SW480 (cell line): ENCODE measurements around the gene ADGRV1.
"Not testable (repeated sequence)": the region's sequence is repeated elsewhere in the genome, so short reads cannot be mapped to it uniquely, and the experiment has no call there.

Experiments used
- DNase-seq: peaks from one replicate; pipeline ENCODE4 v3.0.0-alpha.2; 2016; ENCODE audit warnings: low spot score

ADGRV1 gene

DNA sequence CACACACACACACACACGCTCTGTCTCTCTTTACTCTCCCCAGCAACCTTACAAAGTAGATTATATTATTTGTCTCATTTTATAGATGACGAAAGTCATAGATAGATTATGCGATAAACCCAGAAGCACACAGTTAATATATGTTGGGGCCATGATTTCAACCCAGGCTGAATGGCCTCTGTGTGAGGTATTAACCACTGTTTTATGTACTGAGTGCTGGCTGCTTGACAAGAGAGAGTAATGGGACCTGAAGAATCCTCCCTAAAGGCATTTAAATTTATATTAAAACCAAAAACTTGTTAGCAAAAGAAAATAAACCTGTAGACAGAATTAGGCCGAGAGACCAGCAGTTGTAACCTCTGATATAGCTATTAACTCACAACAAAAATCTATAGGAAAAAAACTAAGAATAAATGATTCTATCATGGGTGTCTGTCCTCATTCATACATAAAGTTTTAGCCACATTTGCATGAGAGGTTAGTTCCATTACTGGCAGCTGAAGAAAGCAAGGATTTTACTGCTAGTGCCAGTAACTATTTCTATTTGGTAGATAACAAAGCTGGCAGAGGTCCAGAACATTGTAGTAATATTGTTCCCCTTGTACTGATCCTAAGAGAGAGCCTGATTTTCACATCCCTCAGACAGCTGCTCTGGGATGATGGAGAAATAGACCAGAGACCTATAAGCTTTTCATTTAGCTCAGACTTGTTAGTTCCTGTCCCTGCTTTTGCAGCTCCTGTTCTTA is 250.9 kb downstream of the ADGRV1 start:
- DNase-seq: no peak

GRCh38 chr5:90810211-90810610 is 251.6 kb downstream of the ADGRV1 start:
- no peak for DNase-seq

DNA sequence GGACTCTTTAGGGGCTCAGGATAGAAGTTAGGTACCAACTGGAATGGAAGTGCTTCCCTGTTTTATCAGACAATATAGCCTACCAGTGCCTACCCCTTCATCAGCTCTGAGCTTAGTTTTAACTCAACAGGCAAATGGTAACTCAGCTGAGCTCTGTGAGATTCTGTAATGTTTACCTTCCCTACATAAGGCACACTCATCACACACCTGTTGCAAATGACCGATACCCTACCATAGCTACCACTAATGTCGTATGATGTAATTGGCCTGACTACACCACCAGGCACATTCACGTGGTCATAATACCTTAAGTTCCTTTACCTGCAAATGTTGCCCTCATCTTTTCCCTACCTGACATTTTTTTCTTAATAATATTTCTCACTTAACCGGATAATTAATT is 254.8 kb downstream of the ADGRV1 start:
- DNase-seq: no peak

- not testable (repeated sequence) for DNase-seq
Observed at GRCh38 chr5:90822062-90822461, 263.5 kb downstream of the ADGRV1 start.

DNA sequence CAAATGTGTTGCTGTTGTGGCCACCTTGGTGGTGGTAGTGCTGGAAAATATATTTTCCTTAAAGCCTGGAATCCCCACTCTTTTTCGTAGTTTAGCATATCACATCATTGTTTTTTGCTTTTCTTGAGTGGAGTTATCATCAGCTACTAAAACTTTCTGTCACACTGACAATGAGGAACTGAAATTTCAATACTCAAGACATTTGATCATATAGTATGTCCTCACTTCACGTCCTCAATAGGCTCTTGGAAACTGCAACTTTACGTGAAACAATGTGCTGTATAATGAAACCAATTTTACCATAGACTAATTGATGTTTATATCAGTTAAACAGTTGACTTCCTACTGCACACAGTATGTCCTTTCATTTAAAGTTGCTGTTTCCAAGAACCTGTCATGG is 265.8 kb downstream of the ADGRV1 start:
- DNase-seq: no peak

GRCh38 chr5:90830058-90830457 is 271.5 kb downstream of the ADGRV1 start:
- DNase-seq: no peak

- no peak for DNase-seq
Observed at GRCh38 chr5:90833753-90834152, 275.2 kb downstream of the ADGRV1 start.

DNA sequence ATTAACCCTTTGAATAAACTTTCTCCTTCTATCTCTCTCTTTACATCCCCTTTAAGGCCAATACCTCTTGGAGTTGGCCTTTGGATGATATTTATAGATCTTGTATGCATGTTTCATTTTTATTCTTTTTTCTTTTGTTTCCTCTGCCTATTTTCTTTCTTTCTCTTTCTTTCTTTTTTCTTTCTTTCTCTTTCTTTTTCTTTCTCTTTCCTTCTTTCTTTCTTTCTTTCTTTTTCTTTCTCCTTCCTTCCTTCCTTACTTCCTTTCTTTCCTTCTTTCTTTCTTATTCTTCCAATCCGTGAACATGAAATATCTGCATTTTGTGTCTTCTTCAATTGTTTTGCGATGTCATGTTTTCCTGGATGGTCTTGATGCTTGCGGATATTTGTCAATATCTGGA is 276.1 kb downstream of the ADGRV1 start:
- no peak for DNase-seq

DNA sequence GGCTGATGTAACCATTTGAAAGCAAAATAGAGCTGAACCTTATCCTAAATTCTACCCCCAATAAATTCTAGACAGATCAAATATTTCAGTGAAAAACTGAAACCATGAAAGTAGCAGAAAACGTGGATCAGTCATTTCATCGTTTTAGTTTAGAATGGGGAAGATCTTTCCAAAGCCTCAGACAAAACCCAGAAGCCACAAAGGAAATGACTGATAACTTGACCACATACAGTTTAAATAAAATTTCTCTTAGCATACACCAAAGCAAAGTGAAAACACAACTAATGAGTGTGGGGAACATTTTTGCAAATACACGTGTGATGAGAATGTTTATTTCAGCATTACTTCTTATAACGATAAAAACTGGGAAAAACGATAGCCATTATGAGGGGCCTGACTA is 284.8 kb downstream of the ADGRV1 start:
- DNase-seq: no peak

DNA sequence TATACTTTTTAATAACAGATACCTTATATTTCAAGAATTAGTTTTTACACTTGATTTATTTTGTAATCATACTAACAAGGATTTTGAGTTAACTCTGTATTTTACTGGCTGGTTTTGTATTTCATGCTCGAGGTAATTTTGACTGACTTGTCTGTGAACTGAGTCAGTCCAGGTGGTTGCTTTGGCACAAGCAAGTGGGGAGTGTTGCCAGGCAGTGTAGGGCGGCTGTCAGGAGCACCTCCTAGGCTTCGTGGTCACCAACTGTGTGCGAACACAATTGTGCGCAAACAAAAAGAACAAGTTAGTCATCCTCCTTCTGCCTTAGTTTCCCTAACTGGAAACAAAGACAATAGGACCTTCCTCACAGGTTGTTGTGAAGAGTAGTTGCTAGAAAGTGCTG is 286.3 kb downstream of the ADGRV1 start:
- DNase-seq: no peak

DNA sequence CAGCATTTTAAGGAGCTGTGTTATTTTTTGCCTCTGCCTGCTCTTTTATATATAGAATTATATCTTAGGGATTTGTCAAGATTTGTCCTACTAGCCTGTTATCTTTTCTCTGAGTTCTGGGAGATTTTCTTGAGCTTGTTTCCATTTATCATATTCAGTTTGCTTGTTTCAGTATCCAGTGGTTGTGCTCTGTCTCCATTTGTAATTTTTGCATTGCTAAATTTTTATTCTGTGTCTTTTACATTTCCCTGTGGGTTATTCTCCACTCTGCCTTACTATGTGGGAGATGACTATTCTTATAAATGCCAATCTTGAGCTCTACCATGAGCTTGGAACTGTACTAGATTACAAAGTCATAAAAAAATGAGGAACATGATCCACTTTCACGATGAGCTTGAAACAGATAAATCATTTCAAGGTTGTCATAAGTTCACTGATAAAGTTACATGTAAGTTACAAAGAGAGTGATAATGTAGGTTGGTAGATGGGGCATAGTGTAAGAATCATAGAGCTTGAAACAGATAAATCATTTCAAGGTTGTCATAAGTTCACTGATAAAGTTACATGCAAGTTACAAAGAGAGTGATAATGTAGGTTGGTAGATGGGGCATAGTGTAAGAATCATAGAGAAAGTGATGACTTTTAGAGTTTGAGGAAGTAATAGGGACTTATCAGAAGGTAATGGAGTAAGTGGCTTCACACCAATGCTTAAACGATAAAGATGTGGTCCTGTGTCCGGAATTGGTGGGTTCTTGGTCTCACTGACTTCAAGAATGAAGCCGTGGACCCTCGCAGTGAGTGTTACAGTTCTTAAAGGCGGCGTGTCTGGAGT is 287.3 kb downstream of the ADGRV1 start:
- DNase-seq: no peak

GRCh38 chr5:90847606-90848005 is 289.0 kb downstream of the ADGRV1 start:
- not testable (repeated sequence) for DNase-seq

DNA sequence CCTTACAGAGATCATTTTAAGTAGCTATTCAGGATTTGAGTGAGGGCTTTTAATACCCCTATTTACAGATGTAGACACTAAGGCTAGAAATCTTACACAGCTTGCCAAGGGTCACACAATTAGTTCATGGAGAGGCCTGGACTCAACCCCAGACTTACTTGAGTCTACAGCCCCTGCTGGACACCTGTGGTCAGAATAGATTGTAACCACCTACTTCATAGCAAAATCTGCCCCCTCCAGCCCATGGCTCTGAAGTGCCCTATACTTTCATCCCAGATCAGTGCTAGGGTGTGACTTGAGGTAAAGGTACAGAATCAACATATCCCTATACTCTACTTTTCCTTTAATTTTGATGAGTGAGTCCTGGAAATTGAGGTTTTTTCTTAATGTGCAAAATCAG is 291.3 kb downstream of the ADGRV1 start:
- DNase-seq: no peak

- no peak for DNase-seq
Observed at GRCh38 chr5:90852531-90852930, 293.9 kb downstream of the ADGRV1 start.

DNA sequence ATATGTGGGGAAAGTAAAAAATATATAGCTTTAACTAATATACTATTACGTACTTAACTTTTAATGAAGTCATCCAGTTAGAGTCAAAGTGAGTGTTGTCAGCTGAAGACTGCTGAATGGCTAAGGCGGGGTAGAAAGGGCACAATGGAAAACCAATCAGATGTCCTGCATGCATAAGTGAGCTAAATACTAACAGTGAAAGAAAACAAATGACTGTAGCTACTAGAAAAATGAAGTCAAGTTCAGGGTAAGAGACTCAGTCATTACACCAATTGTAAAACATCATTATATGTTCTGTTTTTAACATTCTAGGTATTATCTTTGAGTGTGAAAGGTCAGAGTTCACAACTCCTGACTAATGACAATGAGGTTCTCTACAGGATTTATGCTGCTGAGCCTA is 295.2 kb downstream of the ADGRV1 start:
- no peak for DNase-seq

DNA sequence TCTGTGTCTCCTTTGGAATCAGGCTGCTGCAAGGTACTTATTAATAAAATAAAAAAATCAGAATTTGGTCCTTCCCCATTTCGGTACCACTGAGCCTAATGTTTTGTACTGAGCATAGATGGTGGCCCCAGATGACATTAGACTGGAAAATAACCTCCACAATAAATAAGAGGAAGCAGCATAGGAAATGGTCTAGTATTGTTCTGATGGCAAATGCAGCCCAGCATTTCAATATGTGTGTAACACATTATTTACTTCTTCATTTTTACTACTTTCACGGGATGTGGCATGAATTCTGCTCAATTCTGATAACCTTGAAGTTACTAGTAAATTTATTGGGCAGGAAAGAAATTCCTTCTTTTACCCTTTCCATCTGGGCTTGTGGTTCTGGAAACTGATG is 295.6 kb downstream of the ADGRV1 start:
- DNase-seq: no peak

GRCh38 chr5:90855296-90856010 is 296.9 kb downstream of the ADGRV1 start:
- DNase-seq: no peak

GRCh38 chr5:90861843-90862586 is 303.4 kb downstream of the ADGRV1 start:
- DNase-seq: no peak

DNA sequence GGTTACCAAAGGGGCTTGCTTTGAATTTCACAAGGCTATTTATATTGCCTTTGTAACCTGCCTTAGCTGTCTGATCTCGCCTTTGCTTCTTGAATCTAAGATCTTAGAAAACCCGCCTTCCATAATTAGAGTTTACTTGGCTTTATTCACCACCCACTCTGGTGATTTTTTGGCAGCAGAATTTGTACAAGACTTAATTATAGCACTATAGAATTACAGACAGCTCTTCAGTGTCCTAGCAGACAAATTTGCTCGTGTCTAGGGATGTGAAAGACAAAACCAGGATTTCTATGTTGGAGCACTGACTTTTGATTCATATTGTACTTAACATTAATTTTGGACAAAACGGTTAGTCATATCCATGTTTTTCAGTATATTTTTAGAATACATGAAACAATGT is 306.6 kb downstream of the ADGRV1 start:
- no peak for DNase-seq

DNA sequence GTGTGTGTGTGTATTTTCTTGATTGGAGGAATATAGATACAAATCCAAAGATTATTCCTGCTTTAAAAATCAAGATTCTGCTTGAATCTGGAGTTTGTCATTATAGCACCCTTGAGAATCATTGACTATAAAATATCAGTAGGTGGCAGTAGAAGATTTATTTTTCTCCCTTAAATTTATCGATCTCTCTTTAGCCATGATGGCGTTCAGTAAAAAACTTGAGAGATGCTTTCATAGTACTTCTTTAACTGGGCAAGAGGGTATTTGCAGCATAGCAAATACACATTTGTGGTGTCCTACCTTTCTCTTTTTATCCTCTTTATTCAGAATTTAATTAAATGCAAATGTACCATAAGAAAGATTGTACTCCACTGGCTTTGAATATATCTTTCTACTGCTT is 307.7 kb downstream of the ADGRV1 start:
- peak; percentile 58 for DNase-seq

- DNase-seq: no peak
Observed at GRCh38 chr5:90866915-90867731, 308.5 kb downstream of the ADGRV1 start.
